Measurements from ENCODE around the gene DACH1.

GRCh38 chr13:71829547-71829946 lies 37.5 kb downstream of the DACH1 start:
- no peak for TF ChIP-seq EZH2 (IDR thresholded peaks at IDR 0.05; ENCODE audit: low read length, missing control alignments)
- TF ChIP-seq, protein P1, sequence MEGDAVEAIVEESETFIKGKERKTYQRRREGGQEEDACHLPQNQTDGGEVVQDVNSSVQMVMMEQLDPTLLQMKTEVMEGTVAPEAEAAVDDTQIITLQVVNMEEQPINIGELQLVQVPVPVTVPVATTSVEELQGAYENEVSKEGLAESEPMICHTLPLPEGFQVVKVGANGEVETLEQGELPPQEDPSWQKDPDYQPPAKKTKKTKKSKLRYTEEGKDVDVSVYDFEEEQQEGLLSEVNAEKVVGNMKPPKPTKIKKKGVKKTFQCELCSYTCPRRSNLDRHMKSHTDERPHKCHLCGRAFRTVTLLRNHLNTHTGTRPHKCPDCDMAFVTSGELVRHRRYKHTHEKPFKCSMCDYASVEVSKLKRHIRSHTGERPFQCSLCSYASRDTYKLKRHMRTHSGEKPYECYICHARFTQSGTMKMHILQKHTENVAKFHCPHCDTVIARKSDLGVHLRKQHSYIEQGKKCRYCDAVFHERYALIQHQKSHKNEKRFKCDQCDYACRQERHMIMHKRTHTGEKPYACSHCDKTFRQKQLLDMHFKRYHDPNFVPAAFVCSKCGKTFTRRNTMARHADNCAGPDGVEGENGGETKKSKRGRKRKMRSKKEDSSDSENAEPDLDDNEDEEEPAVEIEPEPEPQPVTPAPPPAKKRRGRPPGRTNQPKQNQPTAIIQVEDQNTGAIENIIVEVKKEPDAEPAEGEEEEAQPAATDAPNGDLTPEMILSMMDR (conservative IDR thresholded peaks at IDR 0.05 in 1 of 2, IDR thresholded peaks at IDR 0.05 in 1 of 2; ENCODE audit: low read depth in 1 of 2, low read length in 2 of 2): no peak

Measured in fibroblast of lung (primary cell).